ENCODE results near the gene LAMB4.

- TF ChIP-seq CTCF (IDR thresholded peaks at IDR 0.05; ENCODE audit: low read length) = peak; percentile 90
- no peak for TF ChIP-seq EZH2 (IDR thresholded peaks at IDR 0.05; ENCODE audit: borderline replicate concordance, low read length)
These were observed 16.1 kb upstream of the LAMB4 start for GRCh38 chr7:108146070-108146842.

Data from OCI-LY1 (cell line).